Omental fat pad (tissue), 4 donors: ENCODE data around the gene TNIP1. TPM values are rescaled to one million over a fixed set of nuclear protein-coding genes. Genes with fewer than 3 reads are reported as not detected.
A peak's percentile ranks its signal among the peaks of the same experiment; 100 is the strongest.

Source experiments
- ATAC-seq: fragments of 150-250 bp; one replicate; pipeline ENCODE4 v1.9.1; 2016; ENCODE audit warnings: mild to moderate bottlenecking, moderate library complexity; ENCODE audit not compliant: low FRiP score
- DNase-seq: peaks from one replicate; pipeline ENCODE4 v3.0.0-alpha.2; 2019; ENCODE audit warnings: low spot score
- CTCF ChIP-seq, 3 donors: fragments of 450-650 bp; IDR thresholded peaks; one replicate each; pipeline ENCODE4 v1.5.1; 2016 to 2017; ENCODE audit warnings: antibody characterized with exemption in 3 of 3, mild to moderate bottlenecking in 3 of 3, moderate library complexity in 2 of 3
- total RNA-seq, 4 donors: library from RNA; depleted of rRNA; stranded (reverse); fragments of >200 nt; gene quantifications; one replicate each; pipeline ENCODE4 v1.1.0, GENCODE V29; 2016

Gene TNIP1
- total RNA-seq, 4 donors from 2014 or later: 96.7 to 189 (median 149) TPM

GRCh38 chr5:151052836-151053235 lies 28.0 kb downstream of the TNIP1 start:
- ATAC-seq: no peak
- no peak for TF ChIP-seq CTCF (IDR thresholded peaks at IDR 0.05)
- no peak for DNase-seq

- no peak for ATAC-seq
- DNase-seq: no peak
- no peak for TF ChIP-seq CTCF (IDR thresholded peaks at IDR 0.05)
Observed at GRCh38 chr5:151051931-151052608, 28.8 kb downstream of the TNIP1 start.

DNA sequence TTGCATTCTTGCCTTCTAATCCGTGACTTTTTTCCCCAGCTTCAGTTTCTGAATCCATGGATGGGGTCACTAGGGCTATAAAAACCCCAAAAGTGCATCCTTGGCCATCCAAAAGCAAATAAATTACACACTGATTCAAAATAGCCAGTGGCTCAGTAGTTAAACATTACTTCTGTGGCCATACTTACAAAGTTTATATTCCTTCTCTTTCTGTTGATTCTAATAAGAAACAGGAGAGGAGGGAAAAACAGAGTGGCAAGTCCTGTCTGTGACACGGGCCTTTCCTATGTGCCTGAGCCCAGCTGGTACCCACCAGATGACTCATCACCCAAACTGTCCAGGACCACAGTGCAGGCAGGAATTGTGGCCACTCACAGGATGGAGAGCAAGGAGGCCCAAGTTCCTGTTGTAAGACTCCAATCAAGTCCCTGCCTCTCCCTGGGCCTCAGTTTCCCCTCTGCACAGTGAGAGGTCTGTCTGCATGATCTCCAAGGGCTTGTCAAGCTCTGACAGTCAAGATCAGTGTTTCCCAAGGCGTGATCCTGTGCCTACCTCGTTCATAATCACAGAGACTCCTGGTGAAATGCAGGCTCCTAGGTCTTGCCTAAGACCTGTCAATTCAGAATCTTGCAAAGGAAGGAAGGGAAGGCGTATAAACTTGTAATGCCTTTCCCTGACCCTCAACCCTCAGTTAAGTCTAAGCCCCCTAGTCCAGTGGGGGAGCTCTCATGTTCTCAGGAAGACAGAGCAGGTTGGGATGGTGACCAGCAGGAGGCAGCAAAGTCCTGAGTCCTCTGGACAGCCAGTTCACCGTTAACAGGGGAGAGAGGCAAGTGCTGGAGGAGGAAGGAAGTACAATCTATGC lies 29.5 kb downstream of the TNIP1 start:
- peak; percentile 69 for DNase-seq
- peak; percentile 67 for ATAC-seq
- TF ChIP-seq CTCF (IDR thresholded peaks at IDR 0.05): peak in 1 of 3 donors; percentile 60

- TF ChIP-seq CTCF (IDR thresholded peaks at IDR 0.05): no peak
- DNase-seq (no peak), ATAC-seq (no peak)
Observed at GRCh38 chr5:151048526-151048925, 32.3 kb downstream of the TNIP1 start.

- no peak for DNase-seq
- ATAC-seq: no peak
- TF ChIP-seq CTCF (IDR thresholded peaks at IDR 0.05): peak in 1 of 3 donors; percentile 30
Observed at GRCh38 chr5:151047814-151048425, 32.9 kb downstream of the TNIP1 start.

DNA sequence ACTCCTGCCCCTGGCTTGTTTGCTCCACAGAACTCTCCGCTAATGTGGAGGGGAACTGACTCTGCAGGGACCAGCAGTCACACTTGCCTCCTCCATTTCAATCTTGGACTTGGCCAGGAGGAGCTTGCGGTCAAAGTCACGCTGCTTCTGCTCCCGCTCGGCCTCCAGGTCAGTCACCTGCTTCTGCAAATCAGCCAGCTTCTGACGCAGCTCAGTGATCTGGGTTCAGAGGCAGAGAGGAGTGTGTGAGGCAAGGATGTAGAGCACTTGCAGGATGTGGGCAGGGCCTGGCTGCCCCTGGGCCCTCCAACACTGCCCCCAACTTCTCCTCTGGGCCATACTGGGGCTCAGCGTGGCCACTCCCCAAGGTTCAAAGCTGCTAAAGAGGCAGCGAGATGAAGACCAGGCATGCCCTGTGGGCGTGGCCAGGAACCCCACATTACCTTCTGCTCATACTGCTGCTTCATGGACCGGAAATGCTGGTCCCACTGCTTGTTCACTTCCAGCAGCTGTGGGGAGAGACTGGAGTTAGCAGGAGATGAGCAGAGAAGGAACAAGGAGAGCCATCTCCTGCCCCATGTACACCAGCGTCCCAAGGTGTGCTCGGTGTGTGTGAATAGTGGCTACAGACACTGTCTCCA lies 38.3 kb downstream of the TNIP1 start:
- DNase-seq (no peak), ATAC-seq (no peak)
- TF ChIP-seq CTCF (IDR thresholded peaks at IDR 0.05): no peak
